NCI-H524 treated with DMSO at 0.1 percent for 48 hours (cell line): ENCODE results near the gene APP.
A peak's percentile ranks its signal among the peaks of the same experiment; 100 is the strongest.

ENCODE experiments used
- DNase-seq: peaks from one replicate; lab custom pipeline; 2025; lab: John Stamatoyannopoulos, UW

The APP gene

DNA sequence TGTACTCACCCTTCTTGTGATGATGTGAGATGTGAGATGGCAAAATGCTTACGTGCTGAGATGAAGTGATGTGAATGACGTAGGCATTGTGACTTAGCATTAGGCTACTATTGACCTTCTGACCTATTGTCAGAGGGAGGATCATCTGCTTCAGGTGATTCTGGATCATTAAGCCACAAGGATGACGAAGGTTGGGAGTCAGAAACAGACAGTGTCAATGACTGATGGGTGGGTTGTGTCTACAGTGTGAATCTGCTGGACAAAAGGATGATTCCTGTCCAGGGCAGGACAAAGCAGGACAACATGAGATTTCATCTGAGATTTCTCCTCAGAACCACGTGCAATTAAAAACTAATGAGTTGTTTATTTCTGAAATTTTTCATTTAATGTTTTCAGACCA is 306.8 kb downstream of the APP start:
- DNase-seq = no peak

GRCh38 chr21:25863031-25863430 is 307.5 kb downstream of the APP start:
- DNase-seq = no peak

GRCh38 chr21:25862596-25862995 is 308.0 kb downstream of the APP start:
- peak; percentile 8 for DNase-seq

GRCh38 chr21:25862112-25862511 is 308.5 kb downstream of the APP start:
- DNase-seq = no peak

DNA sequence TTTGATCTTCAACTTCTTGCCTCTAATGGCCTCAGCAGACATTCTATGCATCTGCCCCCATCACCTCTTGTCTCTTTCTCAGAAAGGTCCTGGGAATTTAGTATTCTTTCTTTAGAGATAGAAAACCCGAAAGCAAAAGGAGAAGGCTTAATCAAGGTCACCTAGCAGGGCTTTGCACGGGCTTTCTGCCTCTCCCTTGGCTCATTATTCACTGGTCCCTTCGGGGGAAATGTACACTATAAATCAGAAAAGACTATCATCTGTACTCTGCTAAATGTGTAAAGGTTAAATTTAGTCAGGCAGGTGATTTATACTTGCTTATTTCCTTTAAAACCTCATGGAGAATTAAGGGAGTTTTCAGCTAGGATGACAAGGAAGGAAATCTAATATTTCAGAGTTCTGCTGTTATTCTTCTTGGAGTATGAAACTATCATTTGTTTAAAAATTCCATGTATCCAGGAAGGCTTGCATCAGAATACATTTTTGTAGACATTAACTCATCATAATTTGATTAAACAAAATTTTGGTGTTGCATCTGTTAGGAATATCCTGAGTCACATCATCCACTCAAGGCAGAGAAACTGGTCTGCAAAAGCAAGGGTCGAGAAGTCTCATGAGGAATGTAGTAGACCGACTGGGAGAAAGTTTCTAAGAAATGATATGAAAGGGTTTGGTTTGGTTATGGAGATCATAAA is 311.2 kb downstream of the APP start:
- DNase-seq = no peak

GRCh38 chr21:25858325-25858724 is 312.2 kb downstream of the APP start:
- no peak for DNase-seq

GRCh38 chr21:25857308-25858074 is 313.1 kb downstream of the APP start:
- DNase-seq = no peak

GRCh38 chr21:25855576-25855975 is 315.0 kb downstream of the APP start:
- no peak for DNase-seq

- no peak for DNase-seq
Observed at GRCh38 chr21:25850126-25850842, 320.3 kb downstream of the APP start.

DNA sequence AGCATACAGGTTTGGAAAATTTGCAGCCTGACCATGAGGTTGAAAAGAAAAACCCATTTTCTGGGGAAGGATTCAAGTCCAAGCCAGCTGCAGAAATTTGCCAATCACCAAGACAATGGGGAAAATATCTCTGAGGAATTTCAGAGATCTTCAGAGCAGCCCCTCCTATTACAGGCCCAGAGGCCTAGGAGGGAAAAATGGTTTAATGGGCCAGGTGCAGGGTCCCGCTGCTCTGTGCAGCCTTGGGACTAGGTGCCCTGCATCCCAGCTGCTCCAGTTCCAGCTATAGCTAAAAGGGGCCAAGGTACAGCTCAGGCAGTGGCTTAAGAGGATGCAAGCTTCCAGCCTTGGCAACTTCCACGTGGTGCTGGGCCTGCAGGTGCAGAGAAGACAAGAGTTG is 322.3 kb downstream of the APP start:
- DNase-seq = no peak

DNA sequence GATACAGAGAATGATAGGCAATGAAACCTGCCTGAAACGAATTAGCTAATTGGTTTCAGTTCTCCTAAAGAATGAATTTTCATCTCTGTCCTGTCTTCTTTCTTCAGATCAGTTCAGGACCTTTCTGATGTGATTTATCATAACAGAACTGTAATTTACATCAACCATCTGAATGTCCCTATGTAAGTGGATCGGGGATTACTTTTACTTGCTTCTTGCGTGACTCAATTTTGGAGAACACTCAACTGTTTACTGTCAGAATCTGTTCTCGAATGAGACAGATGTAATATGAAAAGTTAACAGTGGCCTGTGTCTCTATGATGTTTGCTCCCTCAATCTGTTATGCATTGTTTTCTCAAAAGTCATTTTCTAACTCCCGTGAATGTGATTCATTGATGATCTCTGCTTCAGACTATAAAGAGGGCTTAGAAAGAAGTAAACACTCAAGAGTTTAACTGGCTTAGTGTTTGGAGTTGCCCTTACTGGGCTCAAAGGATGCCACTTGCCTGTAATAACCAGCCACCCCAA is 324.8 kb downstream of the APP start:
- no peak for DNase-seq

GRCh38 chr21:25842925-25843324 is 327.6 kb downstream of the APP start:
- DNase-seq = no peak

DNA sequence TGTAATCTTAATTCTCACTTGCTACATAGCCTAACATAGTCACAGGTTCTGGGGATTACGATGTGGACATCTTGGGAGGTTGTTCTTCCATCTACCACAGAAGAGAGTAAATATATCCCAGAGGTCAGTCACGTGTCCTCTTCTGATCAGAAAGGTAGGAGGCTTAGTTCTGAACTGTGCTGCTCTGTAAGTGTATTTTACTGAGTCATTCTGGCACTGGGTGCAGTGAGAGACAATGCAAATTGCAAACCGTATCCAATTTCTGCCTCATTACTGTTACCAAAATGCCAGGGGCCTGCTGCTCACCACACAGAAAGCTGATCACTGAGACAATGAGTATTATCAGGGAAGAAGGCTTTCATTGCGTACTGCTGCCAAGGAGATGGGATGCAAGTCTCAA is 331.8 kb downstream of the APP start:
- no peak for DNase-seq

GRCh38 chr21:25837533-25838265 is 332.9 kb downstream of the APP start:
- DNase-seq = no peak

- no peak for DNase-seq
Observed at GRCh38 chr21:25836396-25836795, 334.2 kb downstream of the APP start.

DNA sequence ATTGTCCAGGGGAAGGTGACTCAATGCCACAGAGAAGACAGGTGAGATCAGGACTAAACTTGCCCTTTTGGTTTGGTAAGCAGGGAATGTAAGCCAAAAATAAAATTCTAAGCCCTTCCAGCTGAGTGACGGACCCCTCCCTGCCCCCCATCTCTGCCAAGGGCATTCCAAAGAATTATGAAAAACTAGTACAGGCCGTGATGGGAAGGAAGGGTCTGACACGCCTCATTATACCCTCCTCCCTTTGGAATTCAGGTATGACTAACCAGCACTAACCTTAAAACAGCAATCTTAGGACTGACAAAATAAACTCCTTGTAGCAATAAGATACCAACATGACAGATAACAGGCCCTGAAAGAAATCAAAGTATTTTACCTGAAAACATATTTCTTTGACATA is 336.2 kb downstream of the APP start:
- DNase-seq = no peak

GRCh38 chr21:25831300-25831960 is 339.1 kb downstream of the APP start:
- DNase-seq = no peak
